ENCODE measurements around the gene MYCBPAP.

DNA sequence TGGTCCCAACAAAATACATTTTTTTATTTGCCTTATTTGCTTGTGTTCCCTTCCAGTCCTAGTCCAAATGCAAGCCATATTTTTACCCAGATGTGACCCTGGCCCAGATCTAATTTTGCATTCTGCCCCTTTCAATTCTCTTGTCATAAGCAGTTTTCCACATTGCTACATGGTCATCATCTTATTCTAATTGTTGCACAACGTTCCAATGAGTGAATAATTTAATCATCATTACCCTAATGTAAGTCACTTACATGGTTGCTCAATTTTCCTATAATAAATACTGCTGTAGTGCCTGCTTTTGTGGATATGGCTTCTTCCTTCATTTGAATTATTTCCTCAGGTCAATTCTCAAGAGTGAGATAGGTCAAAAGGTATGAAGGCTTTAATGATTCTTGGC lies 16.7 kb upstream of the MYCBPAP start:
- TF ChIP-seq, protein P1, sequence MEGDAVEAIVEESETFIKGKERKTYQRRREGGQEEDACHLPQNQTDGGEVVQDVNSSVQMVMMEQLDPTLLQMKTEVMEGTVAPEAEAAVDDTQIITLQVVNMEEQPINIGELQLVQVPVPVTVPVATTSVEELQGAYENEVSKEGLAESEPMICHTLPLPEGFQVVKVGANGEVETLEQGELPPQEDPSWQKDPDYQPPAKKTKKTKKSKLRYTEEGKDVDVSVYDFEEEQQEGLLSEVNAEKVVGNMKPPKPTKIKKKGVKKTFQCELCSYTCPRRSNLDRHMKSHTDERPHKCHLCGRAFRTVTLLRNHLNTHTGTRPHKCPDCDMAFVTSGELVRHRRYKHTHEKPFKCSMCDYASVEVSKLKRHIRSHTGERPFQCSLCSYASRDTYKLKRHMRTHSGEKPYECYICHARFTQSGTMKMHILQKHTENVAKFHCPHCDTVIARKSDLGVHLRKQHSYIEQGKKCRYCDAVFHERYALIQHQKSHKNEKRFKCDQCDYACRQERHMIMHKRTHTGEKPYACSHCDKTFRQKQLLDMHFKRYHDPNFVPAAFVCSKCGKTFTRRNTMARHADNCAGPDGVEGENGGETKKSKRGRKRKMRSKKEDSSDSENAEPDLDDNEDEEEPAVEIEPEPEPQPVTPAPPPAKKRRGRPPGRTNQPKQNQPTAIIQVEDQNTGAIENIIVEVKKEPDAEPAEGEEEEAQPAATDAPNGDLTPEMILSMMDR (IDR thresholded peaks at IDR 0.05), result no peak
- no peak for TF ChIP-seq POLR2A (IDR thresholded peaks at IDR 0.05)

All from transverse colon (tissue), 3 donors.